Upper lobe of right lung (tissue), 1 donor: ENCODE data around the gene HS3ST5. TPM values are rescaled to one million over a fixed set of nuclear protein-coding genes. Genes with fewer than 3 reads are reported as not detected.

Experiments used
- ATAC-seq: fragments of 200-7000 bp; cut with Tn5 transposase; one replicate; pipeline ENCODE4 v1.9.1; 2020; ENCODE audit warnings: mild to moderate bottlenecking, moderate library complexity
- DNase-seq: peaks from one replicate; pipeline ENCODE4 v3.0.0-alpha.2; 2020
- H3K27ac ChIP-seq: fragments of 200-600 bp; one replicate; pipeline ENCODE4 v1.8.0; 2022
- H3K27me3 ChIP-seq: fragments of 200-600 bp; one replicate; pipeline ENCODE4 v1.8.0; 2022; ENCODE audit warnings: mild to moderate bottlenecking
- H3K36me3 ChIP-seq: fragments of 200-600 bp; one replicate; pipeline ENCODE4 v1.8.0; 2022
- H3K4me1 ChIP-seq: fragments of 200-600 bp; one replicate; pipeline ENCODE4 v1.8.0; 2022
- H3K4me3 ChIP-seq: fragments of 200-600 bp; one replicate; pipeline ENCODE4 v1.8.0; 2022; ENCODE audit warnings: mild to moderate bottlenecking
- H3K9me3 ChIP-seq: fragments of 200-600 bp; one replicate; pipeline ENCODE4 v1.8.0; 2022
- intact Hi-C: fragments of 100-400 bp; cut with DNase I; formaldehyde crosslinking; loops from one replicate; pipeline ENCODE4 v1.11.0; 2022
- total RNA-seq: library from RNA; stranded (reverse); fragmentation: NEBNext Ultra II Directional; extraction: Animal tissue kit (Norgen Biotek cat#: 25700); gene quantifications from one replicate; pipeline ENCODE4 v1.2.1, GENCODE V29; 2021
- TF ChIP-seq, protein P1 (sequence below): fragments of 200-600 bp; IDR thresholded peaks from one replicate; pipeline ENCODE4 v1.8.0; 2022; ENCODE audit warnings: antibody characterized with exemption
- donor health status: DM: no; HTN: yes; CAD: no; lungs with severe emphysema.

Gene HS3ST5
- total RNA-seq, 1 donor from 2014 or later = not detected

DNA sequence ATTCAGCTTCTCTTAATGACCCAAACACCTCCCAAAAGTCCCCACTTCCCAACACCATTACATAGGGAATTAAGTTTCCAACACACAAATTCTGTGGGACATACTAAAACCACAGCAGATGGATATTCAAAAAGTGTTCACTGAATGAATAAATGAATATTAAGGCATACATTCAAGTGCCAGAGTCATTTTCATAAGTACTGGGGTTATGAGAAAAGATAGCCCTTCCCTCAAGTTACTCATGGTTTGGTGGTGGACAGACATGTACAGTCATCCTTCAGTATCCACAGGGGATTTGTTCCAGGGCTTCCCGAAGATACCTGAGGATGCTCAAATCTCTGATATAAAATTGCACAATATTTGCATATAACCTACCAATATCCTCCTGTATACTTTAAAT, 50.4 kb downstream of the HS3ST5 start:
- H3K27me3 ChIP-seq = no peaks in the 10 kb centered on the region
- H3K4me1 ChIP-seq = no peaks in the 10 kb centered on the region
- no peak for DNase-seq
- no peak for ATAC-seq
- H3K36me3 ChIP-seq = no peaks in the 10 kb centered on the region
- no peak overlapping the region for H3K4me3 ChIP-seq
- TF ChIP-seq, protein P1, sequence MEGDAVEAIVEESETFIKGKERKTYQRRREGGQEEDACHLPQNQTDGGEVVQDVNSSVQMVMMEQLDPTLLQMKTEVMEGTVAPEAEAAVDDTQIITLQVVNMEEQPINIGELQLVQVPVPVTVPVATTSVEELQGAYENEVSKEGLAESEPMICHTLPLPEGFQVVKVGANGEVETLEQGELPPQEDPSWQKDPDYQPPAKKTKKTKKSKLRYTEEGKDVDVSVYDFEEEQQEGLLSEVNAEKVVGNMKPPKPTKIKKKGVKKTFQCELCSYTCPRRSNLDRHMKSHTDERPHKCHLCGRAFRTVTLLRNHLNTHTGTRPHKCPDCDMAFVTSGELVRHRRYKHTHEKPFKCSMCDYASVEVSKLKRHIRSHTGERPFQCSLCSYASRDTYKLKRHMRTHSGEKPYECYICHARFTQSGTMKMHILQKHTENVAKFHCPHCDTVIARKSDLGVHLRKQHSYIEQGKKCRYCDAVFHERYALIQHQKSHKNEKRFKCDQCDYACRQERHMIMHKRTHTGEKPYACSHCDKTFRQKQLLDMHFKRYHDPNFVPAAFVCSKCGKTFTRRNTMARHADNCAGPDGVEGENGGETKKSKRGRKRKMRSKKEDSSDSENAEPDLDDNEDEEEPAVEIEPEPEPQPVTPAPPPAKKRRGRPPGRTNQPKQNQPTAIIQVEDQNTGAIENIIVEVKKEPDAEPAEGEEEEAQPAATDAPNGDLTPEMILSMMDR = no peak
- intact Hi-C loops = no loop called here
- no peak overlapping the region for H3K27ac ChIP-seq
- no peaks in the 10 kb centered on the region for H3K9me3 ChIP-seq

DNA sequence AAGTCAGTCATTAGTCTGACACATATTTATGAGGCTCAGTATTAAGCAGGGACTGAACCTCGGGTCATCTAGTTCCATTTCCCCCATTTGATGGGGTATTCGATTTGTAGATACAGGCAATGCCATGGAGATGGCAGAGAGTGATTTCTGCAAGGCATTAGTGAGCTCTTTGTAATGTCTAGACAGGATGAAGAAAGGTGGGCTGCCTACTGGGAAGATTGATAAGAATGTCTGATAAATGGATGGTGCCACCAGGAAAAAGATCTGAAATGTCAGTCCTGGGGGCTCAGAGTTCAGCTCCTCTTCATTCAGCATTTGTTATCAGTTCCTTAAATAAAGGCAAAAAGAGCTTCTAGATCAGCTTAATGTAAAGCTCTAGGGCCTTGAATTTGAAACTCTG, 51.4 kb downstream of the HS3ST5 start:
- Histone ChIP-seq H3K4me3 (no peak overlapping the region), H3K27me3 (no peaks in the 10 kb centered on the region), H3K4me1 (no peaks in the 10 kb centered on the region), H3K9me3 (no peaks in the 10 kb centered on the region), H3K36me3 (no peaks in the 10 kb centered on the region), H3K27ac (no peak overlapping the region)
- no peak for DNase-seq
- TF ChIP-seq, protein P1 = no peak
- intact Hi-C loops = no loop called here
- ATAC-seq = no peak

DNA sequence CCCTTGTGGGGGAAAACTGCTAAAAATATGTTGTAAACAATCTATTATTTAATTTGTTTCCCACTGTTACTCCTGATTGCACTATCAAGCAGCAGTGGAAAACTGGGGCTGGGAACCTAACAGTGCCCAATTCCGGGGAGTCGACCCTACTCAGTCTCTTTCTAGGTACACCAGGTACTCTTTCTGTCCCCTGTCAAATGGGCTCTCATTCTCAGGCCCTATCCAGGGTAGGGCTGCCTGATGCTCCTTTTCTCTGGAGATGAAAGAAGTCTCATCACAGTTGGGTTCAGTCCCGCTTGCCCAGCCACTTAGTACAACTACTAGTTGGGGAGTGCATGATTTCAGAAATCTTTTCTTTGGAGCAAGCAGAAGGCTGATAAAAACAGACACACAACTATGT, 52.0 kb downstream of the HS3ST5 start:
- no peak overlapping the region for H3K4me3 ChIP-seq
- TF ChIP-seq, protein P1 = no peak
- ATAC-seq = no peak
- intact Hi-C loops = no loop called here
- no peak for DNase-seq
- no peaks in the 10 kb centered on the region for H3K4me1 ChIP-seq
- H3K9me3 ChIP-seq = no peaks in the 10 kb centered on the region
- no peaks in the 10 kb centered on the region for H3K27me3 ChIP-seq
- H3K27ac ChIP-seq = no peak overlapping the region
- H3K36me3 ChIP-seq = no peaks in the 10 kb centered on the region

DNA sequence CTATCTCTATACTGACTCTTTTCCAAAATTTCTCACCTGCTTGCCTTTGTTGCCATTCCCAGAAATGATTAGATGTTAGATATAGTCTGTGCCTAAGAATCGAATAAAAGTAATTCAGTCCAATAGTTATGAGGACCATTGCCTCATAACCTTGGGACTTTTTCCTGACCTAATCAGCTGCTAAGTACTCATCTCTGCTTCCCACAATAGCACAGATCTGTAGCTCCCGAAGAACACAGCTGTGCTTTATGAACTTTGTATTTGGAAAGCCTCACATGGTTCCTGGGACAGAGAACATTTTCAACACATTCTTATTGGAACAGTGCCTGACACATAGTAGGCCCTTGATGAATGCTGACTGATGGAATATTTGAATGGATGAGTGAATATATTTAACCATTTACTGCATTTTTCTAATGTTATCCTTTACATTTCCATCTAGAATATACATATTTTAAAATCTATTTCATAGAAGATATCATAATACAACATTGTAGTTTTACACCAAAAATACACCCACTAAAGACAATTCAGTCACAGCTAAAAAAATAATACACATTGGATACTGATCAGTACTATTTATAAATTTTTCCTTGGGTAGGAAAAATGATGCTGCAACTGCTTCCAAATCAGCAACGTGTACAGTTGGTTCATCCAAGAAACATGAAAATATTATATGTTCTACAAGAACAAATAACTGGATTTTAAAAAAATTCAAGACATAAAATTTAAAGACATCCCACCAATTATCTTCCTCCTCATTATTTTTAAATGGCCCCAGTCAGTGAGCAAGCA, 53.9 kb downstream of the HS3ST5 start:
- intact Hi-C loops = no loop called here
- no peak overlapping the region for H3K27ac ChIP-seq
- no peaks in the 10 kb centered on the region for H3K27me3 ChIP-seq
- ATAC-seq = no peak
- no peaks in the 10 kb centered on the region for H3K9me3 ChIP-seq
- TF ChIP-seq, protein P1 = no peak
- DNase-seq = no peak
- H3K36me3 ChIP-seq = no peaks in the 10 kb centered on the region
- H3K4me3 ChIP-seq = no peak overlapping the region
- no peaks in the 10 kb centered on the region for H3K4me1 ChIP-seq

DNA sequence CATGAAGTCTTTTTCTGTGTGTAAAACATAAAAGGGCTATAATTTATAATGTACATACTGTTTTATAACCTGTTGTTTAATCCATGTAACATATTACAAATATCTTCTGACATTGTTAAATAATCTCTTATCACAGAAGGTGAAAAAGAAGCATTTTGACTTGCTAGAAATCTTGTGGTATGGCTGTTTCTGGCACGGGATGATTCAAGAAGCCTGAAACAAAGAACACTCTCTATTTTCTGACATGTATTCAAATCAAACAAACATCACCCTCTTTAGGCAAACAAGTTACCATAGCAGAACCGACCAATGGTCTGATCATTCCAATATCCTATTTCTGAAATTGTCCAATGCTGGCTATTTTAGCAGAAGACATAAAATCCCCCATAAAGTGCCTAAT, 55.4 kb downstream of the HS3ST5 start:
- Histone ChIP-seq H3K27me3 (no peaks in the 10 kb centered on the region), H3K27ac (no peak overlapping the region), H3K4me3 (no peak overlapping the region), H3K9me3 (no peaks in the 10 kb centered on the region), H3K4me1 (no peaks in the 10 kb centered on the region), H3K36me3 (no peaks in the 10 kb centered on the region)
- no peak for ATAC-seq
- DNase-seq = no peak
- intact Hi-C loops = no loop called here
- TF ChIP-seq, protein P1 = no peak
